IMR-90 (cell line): ENCODE measurements around the gene GPR108. TPM values are rescaled to one million over a fixed set of nuclear protein-coding genes. Genes with fewer than 3 reads are reported as not detected.

ENCODE experiments used
- ATAC-seq: fragments of 200-7000 bp; cut with Tn5 transposase; 2 replicates; pipeline ENCODE4 v1.9.1; 2020; ENCODE audit warnings: low read depth, mild to moderate bottlenecking, moderate library complexity
- BruUV-seq: library from RNA; stranded (reverse); fragments of 400-500 nt; replicated peaks from 2 replicates; lab custom pipeline; 2021; lab: Mats Ljungman, UMichigan
- CTCF ChIA-PET: fragments of 300-600 bp; formaldehyde crosslinking; extraction: SDS; loops from one replicate; lab custom pipeline; 2021; ENCODE audit warnings: antibody characterized with exemption; lab: Yijun Ruan, JAX
- POLR2A ChIA-PET: fragments of 300-600 bp; sonication (Branson Sonifier 250); formaldehyde crosslinking; loops from one replicate; lab custom pipeline; 2022; ENCODE audit warnings: antibody characterized with exemption; ENCODE audit not compliant: unreplicated experiment; lab: Charles Lee
- DNase-seq: peaks from one replicate; pipeline ENCODE4 v3.0.0; 2013
- H2AFZ ChIP-seq: replicated peaks from 2 replicates; pipeline ENCODE3; 2013; ENCODE audit warnings: low read length, mild to moderate bottlenecking; ENCODE audit not compliant: poor library complexity
- H2AK5ac ChIP-seq: 2 replicates; pipeline ENCODE4 v1.6.1; 2013; ENCODE audit warnings: low read depth, low read length, inconsistent platforms
- H2AK9ac ChIP-seq: replicated peaks from 2 replicates; pipeline ENCODE3; 2013; ENCODE audit warnings: mild to moderate bottlenecking, low read depth, low read length, moderate library complexity; ENCODE audit not compliant: poor library complexity
- H2BK120ac ChIP-seq: 2 replicates; pipeline ENCODE4 v1.6.1; 2013; ENCODE audit warnings: low read depth, low read length, inconsistent platforms
- H2BK15ac ChIP-seq: 3 replicates; pipeline ENCODE4 v1.6.1; 2013; ENCODE audit warnings: low read depth, low read length, inconsistent platforms
- H2BK20ac ChIP-seq: 2 replicates; pipeline ENCODE4 v1.6.1; 2013; ENCODE audit warnings: low read depth, mild to moderate bottlenecking, inconsistent platforms, low read length, moderate library complexity
- H2BK5ac ChIP-seq: 2 replicates; pipeline ENCODE4 v1.6.1; 2013; ENCODE audit warnings: mild to moderate bottlenecking, low read depth, low read length, inconsistent platforms; ENCODE audit not compliant: poor library complexity, severe bottlenecking
- H3K14ac ChIP-seq: replicated peaks from 2 replicates; pipeline ENCODE4 v1.6.1; 2013; ENCODE audit warnings: low read depth, low read length, inconsistent platforms
- H3K18ac ChIP-seq: 2 replicates; pipeline ENCODE4 v1.6.1; 2013; ENCODE audit warnings: low read depth, low read length, control low read depth
- H3K23ac ChIP-seq: 2 replicates; pipeline ENCODE4 v1.6.1; 2013; ENCODE audit warnings: low read depth, low read length, inconsistent platforms
- H3K27ac ChIP-seq: 2 replicates; pipeline ENCODE4 v1.5.1; 2013; ENCODE audit warnings: mild to moderate bottlenecking, control low read depth, low read length; ENCODE audit not compliant: insufficient read depth
- H3K27me3 ChIP-seq: 2 replicates; pipeline ENCODE4 v1.6.1; 2013; ENCODE audit warnings: low read length; ENCODE audit not compliant: control insufficient read depth, insufficient read depth
- H3K36me3 ChIP-seq: 2 replicates; pipeline ENCODE4 v1.6.1; 2013; ENCODE audit warnings: low read length, mixed read lengths; ENCODE audit not compliant: control insufficient read depth, insufficient read depth
- H3K4ac ChIP-seq: 2 replicates; pipeline ENCODE4 v1.6.1; 2013; ENCODE audit warnings: low read depth, low read length, inconsistent platforms
- H3K4me1 ChIP-seq: 2 replicates; pipeline ENCODE4 v1.6.1; 2013; ENCODE audit warnings: low read length, mixed read lengths; ENCODE audit not compliant: control insufficient read depth, insufficient read depth
- H3K4me2 ChIP-seq: 2 replicates; pipeline ENCODE4 v1.6.1; 2013; ENCODE audit warnings: low read depth, mild to moderate bottlenecking, control low read depth, low read length, moderate library complexity
- H3K4me3 ChIP-seq: 2 replicates; pipeline ENCODE4 v1.5.1; 2013; ENCODE audit warnings: low read depth, mild to moderate bottlenecking, control low read depth, low read length, moderate library complexity; ENCODE audit not compliant: insufficient read depth
- H3K56ac ChIP-seq: 2 replicates; pipeline ENCODE4 v1.6.1; 2013; ENCODE audit warnings: low read length, inconsistent platforms; ENCODE audit not compliant: insufficient read depth; ENCODE audit errors: extremely low read depth
- H3K79me1 ChIP-seq, 2 experiments: 2 replicates each; pipeline ENCODE4 v1.6.1; 2013; ENCODE audit warnings: low read length in 2 of 2, inconsistent platforms in 1 of 2, low read depth in 1 of 2
- H3K9ac ChIP-seq: 2 replicates; pipeline ENCODE4 v1.6.1; 2013; ENCODE audit warnings: low read depth, low read length, control low read depth
- H3K9me1 ChIP-seq: 2 replicates; pipeline ENCODE4 v1.6.1; 2013; ENCODE audit warnings: low read length, inconsistent platforms; ENCODE audit not compliant: insufficient read depth
- H3K9me3 ChIP-seq: 2 replicates; pipeline ENCODE4 v1.6.1; 2013; ENCODE audit warnings: low read length; ENCODE audit not compliant: control insufficient read depth, insufficient read depth
- H4K20me1 ChIP-seq: 2 replicates; pipeline ENCODE4 v1.6.1; 2013; ENCODE audit warnings: low read length, inconsistent platforms; ENCODE audit not compliant: insufficient read depth
- H4K5ac ChIP-seq: 2 replicates; pipeline ENCODE4 v1.6.1; 2013; ENCODE audit warnings: mild to moderate bottlenecking, low read depth, low read length, control low read depth
- H4K8ac ChIP-seq, 2 experiments: 2 replicates each; pipeline ENCODE4 v1.6.1; 2013; ENCODE audit warnings: low read depth in 2 of 2, low read length in 2 of 2, control low read depth in 1 of 2, inconsistent platforms in 1 of 2
- H4K91ac ChIP-seq: 2 replicates; pipeline ENCODE4 v1.6.1; 2013; ENCODE audit warnings: low read depth, low read length, inconsistent platforms; ENCODE audit not compliant: insufficient read depth
- MAZ ChIP-seq: IDR thresholded peaks from 2 replicates; pipeline ENCODE4 v1.6.1; 2012; ENCODE audit warnings: low read depth, mild to moderate bottlenecking, low read length, improper control_type of control experiment, moderate library complexity, borderline replicate concordance
- MXI1 ChIP-seq: IDR thresholded peaks from 2 replicates; pipeline ENCODE4 v1.6.1; 2012; ENCODE audit warnings: low read depth, mild to moderate bottlenecking, low read length, moderate library complexity, borderline replicate concordance
- SMC3 ChIP-seq: fragments of 150-350 bp; IDR thresholded peaks from 2 replicates; pipeline ENCODE4 v1.6.1; 2016; ENCODE audit warnings: low read depth, mild to moderate bottlenecking, antibody characterized with exemption, low read length, moderate library complexity
- WGBS, 2 experiments: methylation state at CpG; one replicate each; pipeline versions ENCODE4 v1.1.5 to v1.1.7; 2013; ENCODE audit warnings: missing lambda C conversion rate in 2 of 2; ENCODE audit not compliant: insufficient read length in 1 of 2; ENCODE audit errors: extremely low coverage in 2 of 2; 5-methylcytosine and 5-hydroxymethylcytosine counted together
- dilution Hi-C: fragments of 300-500 bp; cut with HindIII; formaldehyde crosslinking; loops from one replicate; pipeline ENCODE4 v1.14.3; 2018; ENCODE audit warnings: low sequenced_read_pairs; ENCODE audit not compliant: unreplicated experiment
- in situ Hi-C: fragments of 300-500 bp; cut with MboI; formaldehyde crosslinking; loops from 3 replicates; pipeline ENCODE4 v1.14.3; 2019; ENCODE audit warnings: low sequenced_read_pairs, inconsistent platforms, mixed read lengths
- intact Hi-C: fragments of 100-400 bp; cut with micrococcal nuclease; formaldehyde crosslinking; loops from 2 replicates; pipeline ENCODE4 v1.10.0; 2022
- polyA plus RNA-seq, 3 experiments: library from polyadenylated mRNA; depleted of rRNA; stranded (reverse); fragments of >200 nt; gene quantifications; 2 replicates each; pipeline ENCODE4 v1.2.3, GENCODE V29; 2012; ENCODE audit warnings: low replicate concordance in 1 of 3
- total RNA-seq: library from RNA; depleted of rRNA; stranded (reverse); fragments of >200 nt; gene quantifications from 2 replicates; pipeline ENCODE4 v1.2.3, GENCODE V29; 2012

Gene GPR108
- total and polyA plus RNA-seq, 2 of the 4 experiments (the other 2 are of a cell fraction), result 28.0 to 38.9 TPM

- no peak overlapping the region for H2AFZ ChIP-seq
- H4K8ac ChIP-seq, result no peak overlapping the region
- 0 out of 2 replicates have a peak, but pooled peaks cover 1% of the 10 kb centered on the region for H3K4me1 ChIP-seq
- no peak overlapping the region for H3K4ac ChIP-seq
- no peak overlapping the region for H2BK5ac ChIP-seq
- CTCF ChIA-PET, result no interaction called here
- H3K9me1 ChIP-seq, result peaks cover under 1% of the 10 kb centered on the region; the same call in 1 of the 2 replicates
- no peak overlapping the region for H3K4me2 ChIP-seq
- H3K27ac ChIP-seq, result no peak overlapping the region
- no peak overlapping the region for H2BK120ac ChIP-seq
- DNase-seq, result no peak
- no peak overlapping the region for H2BK15ac ChIP-seq
- peaks cover 0 to 17% of the 10 kb centered on the region in 2 experiments; a peak in 3 of 4 replicates for H3K79me1 ChIP-seq
- no peaks in the 10 kb centered on the region for H4K20me1 ChIP-seq
- H3K27me3 ChIP-seq, result no peaks in the 10 kb centered on the region
- H3K9ac ChIP-seq, result no peak overlapping the region
- no peak overlapping the region for H4K91ac ChIP-seq
- peaks cover 11% of the 10 kb centered on the region; the same call in 1 of the 2 replicates for H3K36me3 ChIP-seq
- TF ChIP-seq MAZ (no peak), SMC3 (no peak), MXI1 (no peak)
- no TSS peak for BruUV-seq
- H2BK20ac ChIP-seq, result no peak overlapping the region
- POLR2A ChIA-PET, result no interaction called here
- 88% methylated on average over 14 of the region's 30 CpGs; no CpG with 5 or more reads in 1 of the 2 experiments for WGBS, 2 experiments
- no peak overlapping the region for H4K5ac ChIP-seq
- H3K56ac ChIP-seq, result no peak overlapping the region
- no peak overlapping the region for H3K4me3 ChIP-seq
- dilution Hi-C loops, result no loop called here
- in situ Hi-C loops, result loop anchor here (10.0 kb wide), 2 partner anchors 134 to 216 kb away; no protein-coding TSS in a partner anchor
- H2AK5ac ChIP-seq, result no peak overlapping the region
- ATAC-seq, result no peak
- no peak overlapping the region for H3K23ac ChIP-seq
- no peak overlapping the region for H3K14ac ChIP-seq
- H2AK9ac ChIP-seq, result no peak overlapping the region
- intact Hi-C loops, result loop anchor here (10.0 kb wide), 1 partner anchor 334 kb away; the partner anchor contains the start of gene ZNF557
- no peaks in the 10 kb centered on the region for H3K9me3 ChIP-seq
- no peak overlapping the region for H3K18ac ChIP-seq
Measured at GRCh38 chr19:6730941-6731670, 6.3 kb downstream of the GPR108 start.
